B cell (primary cell): ENCODE data around the gene NHS. TPM values are rescaled to one million over a fixed set of nuclear protein-coding genes. Genes with fewer than 3 reads are reported as not detected.

ENCODE experiments used
- ATAC-seq: fragments of 200-7000 bp; cut with Tn5 transposase; one replicate; pipeline ENCODE4 v1.10.0; 2021; ENCODE audit warnings: low read depth, mild to moderate bottlenecking, moderate number of reproducible peaks, moderate library complexity
- CTCF ChIA-PET: fragments of 350-600 bp; sonication (Branson Sonifier 250); formaldehyde crosslinking; loops from one replicate; lab custom pipeline; 2021; ENCODE audit warnings: antibody characterized with exemption, inconsistent platforms; lab: Charles Lee
- POLR2A ChIA-PET: fragments of 350-600 bp; sonication (Branson Sonifier 250); formaldehyde crosslinking; loops from one replicate; lab custom pipeline; 2021; ENCODE audit warnings: antibody characterized with exemption; lab: Charles Lee
- DNase-seq: peaks from one replicate; pipeline ENCODE4 v3.0.0; 2013
- H2AFZ ChIP-seq: 2 replicates; pipeline ENCODE4 v1.6.1; 2012; ENCODE audit warnings: mild to moderate bottlenecking, low read depth, low read length; ENCODE audit not compliant: insufficient read depth, poor library complexity, severe bottlenecking
- H3K27ac ChIP-seq, 2 donors: 1 replicate in 1 of 2; 2 replicates in 1 of 2; pipeline ENCODE4 v1.5.1; 2012 to 2013; ENCODE audit warnings: low read length in 2 of 2, mild to moderate bottlenecking in 2 of 2, moderate library complexity in 1 of 2
- H3K27me3 ChIP-seq, 4 experiments: fragments of 200-600 bp in 1 of 4; sonication (generic) in 1 of 4; replicated peaks in 1 of 4; 1 replicate in 2 of 4; 2 replicates in 2 of 4; pipeline versions ENCODE4 v1.6.1 to v1.7.0; 2013 to 2016; ENCODE audit warnings: low read length in 3 of 4, mild to moderate bottlenecking in 2 of 4, mixed read lengths in 1 of 4, moderate library complexity in 1 of 4; ENCODE audit not compliant: insufficient read depth in 4 of 4, control insufficient read depth in 3 of 4; ENCODE audit errors: control extremely low read depth in 1 of 4
- H3K36me3 ChIP-seq, 2 experiments: replicated peaks in 1 of 2; 1 replicate in 1 of 2; 2 replicates in 1 of 2; pipeline versions ENCODE4 v1.6.1 to v1.7.1; 2013; ENCODE audit warnings: low read length in 1 of 2; ENCODE audit not compliant: insufficient read depth in 2 of 2, control insufficient read depth in 1 of 2; ENCODE audit errors: control extremely low read depth in 1 of 2, extremely low read depth in 1 of 2
- H3K4me1 ChIP-seq, 2 donors: fragments of 200-600 bp in 1 of 2; sonication (generic) in 1 of 2; 1 replicate in 1 of 2; 2 replicates in 1 of 2; pipeline versions ENCODE4 v1.5.1 to v1.6.1; 2013 to 2017; ENCODE audit warnings: low read length in 2 of 2; ENCODE audit not compliant: control insufficient read depth in 2 of 2, insufficient read depth in 2 of 2
- H3K4me2 ChIP-seq: replicated peaks from 2 replicates; pipeline ENCODE3; 2012; ENCODE audit warnings: mild to moderate bottlenecking, low read depth, low read length; ENCODE audit not compliant: poor library complexity, severe bottlenecking
- H3K4me3 ChIP-seq, 5 experiments: fragments of 200-600 bp in 1 of 5; sonication (generic) in 1 of 5; 1 replicate in 3 of 5; 2 replicates in 2 of 5; pipeline versions ENCODE4 v1.5.1 to v1.7.0; 2011 to 2016; ENCODE audit warnings: low read length in 4 of 5, mild to moderate bottlenecking in 4 of 5, low read depth in 2 of 5, control low read depth in 1 of 5, moderate library complexity in 1 of 5; ENCODE audit not compliant: insufficient read depth in 1 of 5; ENCODE audit errors: control extremely low read depth in 1 of 5, extremely low read depth in 1 of 5
- H3K79me2 ChIP-seq: fragments of 200-600 bp; sonication (generic); one replicate; pipeline ENCODE4 v1.6.0; 2016; ENCODE audit warnings: low read length; ENCODE audit not compliant: control insufficient read depth, insufficient read depth
- H3K9ac ChIP-seq: fragments of 200-600 bp; sonication (generic); 2 replicates; pipeline ENCODE4 v1.6.1; 2017; ENCODE audit warnings: mild to moderate bottlenecking, low read length, moderate library complexity
- H3K9me3 ChIP-seq, 3 donors: one replicate each; pipeline versions ENCODE4 v1.6.1 to v1.7.1; 2013; ENCODE audit warnings: low read length in 2 of 3; ENCODE audit not compliant: control insufficient read depth in 2 of 3, insufficient read depth in 1 of 3; ENCODE audit errors: control extremely low read depth in 1 of 3
- H4K20me1 ChIP-seq: 2 replicates; pipeline ENCODE4 v1.6.0; 2012; ENCODE audit warnings: mild to moderate bottlenecking, low read length; ENCODE audit not compliant: insufficient read depth, control insufficient read depth, poor library complexity, severe bottlenecking
- H3K27ac Mint-ChIP-seq: one replicate; pipeline ENCODE4 v1.8.0; 2021; ENCODE audit warnings: mixed read lengths
- H3K27me3 Mint-ChIP-seq: one replicate; pipeline ENCODE4 v1.8.0; 2021; ENCODE audit warnings: mixed read lengths
- H3K4me1 Mint-ChIP-seq: one replicate; pipeline ENCODE4 v1.8.0; 2021; ENCODE audit warnings: mixed read lengths
- H3K4me3 Mint-ChIP-seq: one replicate; pipeline ENCODE4 v1.8.0; 2021; ENCODE audit warnings: mixed read lengths
- H3K9me3 Mint-ChIP-seq: one replicate; pipeline ENCODE4 v1.8.0; 2022; ENCODE audit warnings: mixed read lengths; ENCODE audit not compliant: insufficient read depth
- CTCF ChIP-seq: fragments of 200-600 bp; IDR thresholded peaks from one replicate; pipeline ENCODE4 v1.8.0; 2022; ENCODE audit warnings: antibody characterized with exemption, mild to moderate bottlenecking
- EZH2 ChIP-seq: IDR thresholded peaks from 2 replicates; pipeline ENCODE4 v1.6.1; 2012; ENCODE audit warnings: borderline replicate concordance, low read depth, mild to moderate bottlenecking, moderate library complexity, low read length; ENCODE audit not compliant: insufficient read depth, poor library complexity, severe bottlenecking
- WGBS: methylation state at CpG from one replicate; pipeline ENCODE4 v1.1.5; 2013; ENCODE audit warnings: missing lambda C conversion rate; ENCODE audit not compliant: insufficient coverage; 5-methylcytosine and 5-hydroxymethylcytosine counted together
- intact Hi-C: fragments of 100-400 bp; cut with micrococcal nuclease; formaldehyde crosslinking; loops from one replicate; pipeline ENCODE4 v1.10.0; 2022
- polyA plus RNA-seq: library from polyadenylated mRNA; depleted of rRNA; stranded (reverse); fragments of >200 nt; gene quantifications from 2 replicates; pipeline ENCODE4 v1.2.3, GENCODE V29; 2012
- total RNA-seq, 2 donors: library from RNA; stranded (reverse); fragments of 120-200 nt in 1 of 2; gene quantifications; 1 replicate in 1 of 2; 2 replicates in 1 of 2; pipeline versions ENCODE4 v1.2.3 to v1.2.4, GENCODE V29; 2013 to 2022

NHS gene
- total and polyA plus RNA-seq, 2 donors (not counting 1 experiment from before 2014, with no cell fraction given) = not detected

- no peaks in the 10 kb centered on the region for H3K9me3 ChIP-seq
- no peak overlapping the region for H3K9ac ChIP-seq
- Mint-ChIP-seq H3K27ac (no peak overlapping the region), H3K4me1 (no peaks in the 10 kb centered on the region), H3K4me3 (no peak overlapping the region), H3K27me3 (no peaks in the 10 kb centered on the region), H3K9me3 (no peaks in the 10 kb centered on the region)
- intact Hi-C loops = no loop called here
- H3K27ac ChIP-seq = no peak overlapping the region
- no peak for TF ChIP-seq CTCF
- TF ChIP-seq EZH2 = no peak
- CTCF ChIA-PET = no interaction called here
- H3K27me3 ChIP-seq = no peaks in the 10 kb centered on the region
- H3K36me3 ChIP-seq = no peaks in the 10 kb centered on the region
- H3K4me1 ChIP-seq = no peaks in the 10 kb centered on the region
- DNase-seq = no peak
- no CpG with 5 or more reads among the region's 1 CpG for WGBS
- no peak overlapping the region for H3K4me2 ChIP-seq
- H3K4me3 ChIP-seq = no peak overlapping the region
- H2AFZ ChIP-seq = no peak overlapping the region
- no peak for ATAC-seq
- H4K20me1 ChIP-seq = no peaks in the 10 kb centered on the region
- no peaks in the 10 kb centered on the region for H3K79me2 ChIP-seq
- POLR2A ChIA-PET = no interaction called here
These were observed 385.0 kb downstream of the NHS start for GRCh38 chrX:17759990-17760389.

- TF ChIP-seq EZH2 (no peak), CTCF (no peak)
- Histone ChIP-seq H2AFZ (no peak overlapping the region), H3K9ac (no peak overlapping the region), H4K20me1 (no peaks in the 10 kb centered on the region), H3K4me3 (no peak overlapping the region), H3K4me1 (no peaks in the 10 kb centered on the region), H3K9me3 (no peaks in the 10 kb centered on the region), H3K79me2 (no peaks in the 10 kb centered on the region), H3K27ac (no peak overlapping the region), H3K36me3 (no peaks in the 10 kb centered on the region), H3K27me3 (no peaks in the 10 kb centered on the region), H3K4me2 (no peak overlapping the region)
- CTCF ChIA-PET = no interaction called here
- POLR2A ChIA-PET = no interaction called here
- intact Hi-C loops = no loop called here
- Mint-ChIP-seq H3K27me3 (no peaks in the 10 kb centered on the region), H3K9me3 (no peaks in the 10 kb centered on the region), H3K4me3 (no peak overlapping the region), H3K4me1 (no peaks in the 10 kb centered on the region), H3K27ac (no peak overlapping the region)
- WGBS = no CpG with 5 or more reads among the region's 1 CpG
- ATAC-seq (no peak), DNase-seq (no peak)
These were observed 392.7 kb downstream of the NHS start for GRCh38 chrX:17767734-17768133.
